ENCODE results near the gene FAM114A1.

DNA sequence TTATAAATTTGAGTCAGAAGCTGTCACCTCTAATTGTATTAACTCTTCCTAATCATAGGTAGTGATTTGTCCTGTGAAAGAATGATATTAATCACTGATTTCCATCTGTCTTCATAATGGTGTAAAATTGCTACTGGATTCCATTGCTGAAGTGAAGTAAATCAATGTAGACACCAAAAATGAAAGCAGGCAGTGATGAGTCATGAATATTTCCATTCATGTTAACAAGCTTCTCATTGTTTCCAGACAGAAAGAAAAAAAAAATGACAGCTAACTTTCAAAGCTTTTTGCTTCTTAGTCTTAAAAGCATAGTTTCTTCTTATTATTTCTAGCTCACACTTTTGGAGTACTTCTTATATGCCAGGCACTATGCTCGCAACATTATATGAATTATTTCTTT, 21.5 kb downstream of the FAM114A1 start:
- TF ChIP-seq, protein P1, sequence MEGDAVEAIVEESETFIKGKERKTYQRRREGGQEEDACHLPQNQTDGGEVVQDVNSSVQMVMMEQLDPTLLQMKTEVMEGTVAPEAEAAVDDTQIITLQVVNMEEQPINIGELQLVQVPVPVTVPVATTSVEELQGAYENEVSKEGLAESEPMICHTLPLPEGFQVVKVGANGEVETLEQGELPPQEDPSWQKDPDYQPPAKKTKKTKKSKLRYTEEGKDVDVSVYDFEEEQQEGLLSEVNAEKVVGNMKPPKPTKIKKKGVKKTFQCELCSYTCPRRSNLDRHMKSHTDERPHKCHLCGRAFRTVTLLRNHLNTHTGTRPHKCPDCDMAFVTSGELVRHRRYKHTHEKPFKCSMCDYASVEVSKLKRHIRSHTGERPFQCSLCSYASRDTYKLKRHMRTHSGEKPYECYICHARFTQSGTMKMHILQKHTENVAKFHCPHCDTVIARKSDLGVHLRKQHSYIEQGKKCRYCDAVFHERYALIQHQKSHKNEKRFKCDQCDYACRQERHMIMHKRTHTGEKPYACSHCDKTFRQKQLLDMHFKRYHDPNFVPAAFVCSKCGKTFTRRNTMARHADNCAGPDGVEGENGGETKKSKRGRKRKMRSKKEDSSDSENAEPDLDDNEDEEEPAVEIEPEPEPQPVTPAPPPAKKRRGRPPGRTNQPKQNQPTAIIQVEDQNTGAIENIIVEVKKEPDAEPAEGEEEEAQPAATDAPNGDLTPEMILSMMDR (IDR thresholded peaks at IDR 0.05; ENCODE audit: low read depth, low read length): no peak
- no peak for TF ChIP-seq EZH2phosphoT487 (IDR thresholded peaks at IDR 0.05; ENCODE audit: low read depth)

Measured in OCI-LY3 (cell line).